Testis (tissue), 3 donors: ENCODE measurements around the gene KAT14. TPM values are rescaled to one million over a fixed set of nuclear protein-coding genes. Genes with fewer than 3 reads are reported as not detected.
A peak's percentile ranks its signal among the peaks of the same experiment; 100 is the strongest.
"Not testable (repeated sequence)": the region's sequence is repeated elsewhere in the genome, so short reads cannot be mapped to it uniquely, and the experiment has no call there.

Experiments
- DNase-seq: peaks from one replicate; pipeline ENCODE4 v3.0.0-alpha.2; 2019
- H3K27ac ChIP-seq, 2 donors: fragments of 200-600 bp; sonication (generic); one replicate each; pipeline ENCODE4 v1.5.1; 2019
- H3K27me3 ChIP-seq: fragments of 200-600 bp; sonication (generic); one replicate; pipeline ENCODE4 v1.5.1; 2019
- H3K36me3 ChIP-seq: fragments of 200-600 bp; sonication (generic); one replicate; pipeline ENCODE4 v1.5.1; 2017; ENCODE audit warnings: low read depth; ENCODE audit errors: missing control alignments
- H3K4me1 ChIP-seq: fragments of 200-600 bp; sonication (generic); one replicate; pipeline ENCODE4 v1.5.1; 2019
- H3K4me3 ChIP-seq, 2 donors: fragments of 200-600 bp; sonication (generic); one replicate each; pipeline ENCODE4 v1.5.1; 2017 to 2019
- H3K9me3 ChIP-seq: fragments of 200-600 bp; sonication (generic); one replicate; pipeline ENCODE4 v1.5.1; 2017
- CTCF ChIP-seq, 3 experiments: fragments of 450-650 bp in 2 of 3; fragments of 200-600 bp in 1 of 3; sonication (generic) in 1 of 3; IDR thresholded peaks; one replicate each; pipeline ENCODE4 v1.5.1; 2016 to 2019; ENCODE audit warnings: antibody characterized with exemption in 3 of 3, mild to moderate bottlenecking in 2 of 3, moderate library complexity in 1 of 3
- POLR2A ChIP-seq: fragments of 450-650 bp; IDR thresholded peaks from one replicate; pipeline ENCODE4 v1.6.1; 2017; ENCODE audit warnings: antibody characterized with exemption, mild to moderate bottlenecking, moderate library complexity
- whole genome bisulfite sequencing, 2 donors: methylation state at CpG; one replicate each; pipeline ENCODE4 v1.1.5; 2018; 5-methylcytosine and 5-hydroxymethylcytosine counted together
- intact Hi-C: fragments of 100-400 bp; cut with DNase I; formaldehyde crosslinking; loops from one replicate; pipeline ENCODE4 v1.15.1; 2023; ENCODE audit warnings: low total_unique reads
- polyA plus RNA-seq: library from polyadenylated mRNA; stranded (reverse); fragments of 350-450 nt; fragmentation: Illumina TruSeq; extraction: RNeasy Lipid Tissue Mini Kit (QIAGEN cat#74804); gene quantifications from one replicate; pipeline ENCODE4 v1.2.3, GENCODE V29; 2014; ENCODE audit warnings: low read depth, low replicate concordance; ENCODE audit not compliant: insufficient read depth
- total RNA-seq, 2 donors: library from RNA; depleted of rRNA; stranded (reverse); fragments of >200 nt; gene quantifications; one replicate each; pipeline ENCODE4 v1.2.3, GENCODE V29; 2016

The KAT14 gene
- total and polyA plus RNA-seq, 3 donors from 2014 or later, result 19.8 to 24.2 (median 22.3) TPM

- no peak overlapping the region for H3K27ac ChIP-seq
- H3K36me3 ChIP-seq, result no peaks in the 10 kb centered on the region
- TF ChIP-seq CTCF (IDR thresholded peaks at IDR 0.05) (no peak), POLR2A (no peak)
- no peaks in the 10 kb centered on the region for H3K9me3 ChIP-seq
- H3K4me3 ChIP-seq, result no peak overlapping the region
- H3K27me3 ChIP-seq, result no peaks in the 10 kb centered on the region
- no peaks in the 10 kb centered on the region for H3K4me1 ChIP-seq
- intact Hi-C loops, result no loop called here
- 59 to 63% methylated on average over 7 of the region's 7 CpGs for WGBS, 2 donors
- no peak for DNase-seq
These were observed 46.0 kb upstream of the KAT14 start for GRCh38 chr20:18091623-18092022.

DNA sequence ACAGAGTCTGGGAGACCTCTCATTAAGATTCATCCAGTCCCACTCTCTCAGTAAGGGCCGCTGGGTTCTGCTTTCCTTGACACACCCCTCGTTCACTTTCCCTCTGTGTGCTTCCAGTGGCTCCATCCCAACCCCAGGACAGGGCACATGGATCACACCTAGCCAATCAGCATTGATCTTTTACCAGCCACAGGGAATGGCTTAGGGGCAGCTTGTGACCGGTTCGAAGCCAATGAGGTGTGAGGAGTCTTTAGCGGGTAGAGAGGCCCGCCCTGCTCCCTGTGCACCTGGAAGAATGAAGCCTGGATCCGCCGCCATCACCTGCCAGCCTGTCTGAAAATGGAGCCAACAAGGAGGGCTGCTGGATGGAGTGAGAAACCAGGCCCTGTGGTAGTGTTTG is 44.8 kb upstream of the KAT14 start:
- intact Hi-C loops, result no loop called here

GRCh38 chr20:18093388-18093787 is 44.3 kb upstream of the KAT14 start:
- H3K9me3 ChIP-seq, result no peaks in the 10 kb centered on the region
- TF ChIP-seq CTCF (IDR thresholded peaks at IDR 0.05) (no peak), POLR2A (no peak)
- no peak overlapping the region for H3K27ac ChIP-seq
- intact Hi-C loops, result no loop called here
- H3K4me3 ChIP-seq, result no peak overlapping the region
- H3K4me1 ChIP-seq, result no peaks in the 10 kb centered on the region
- no peaks in the 10 kb centered on the region for H3K27me3 ChIP-seq
- no peak for DNase-seq
- H3K36me3 ChIP-seq, result no peaks in the 10 kb centered on the region
- whole genome bisulfite sequencing, 2 donors, result 72 to 73% methylated on average over 10 of the region's 10 CpGs

More for the DNA sequence above, 44.8 kb upstream of the KAT14 start:
- H3K36me3 ChIP-seq, result no peaks in the 10 kb centered on the region
- H3K4me3 ChIP-seq, result no peak overlapping the region
- 40 to 72% methylated on average over 4 to 8 of the region's 8 CpGs for WGBS, 2 donors
- DNase-seq, result peak; percentile 18
- TF ChIP-seq CTCF (IDR thresholded peaks at IDR 0.05), result no peak
- TF ChIP-seq POLR2A, result no peak
- no peaks in the 10 kb centered on the region for H3K4me1 ChIP-seq
- H3K27ac ChIP-seq, result no peak overlapping the region
- no peaks in the 10 kb centered on the region for H3K27me3 ChIP-seq
- no peaks in the 10 kb centered on the region for H3K9me3 ChIP-seq

- intact Hi-C loops, result no loop called here
- WGBS, 2 donors, result 57 to 67% methylated on average over 5 of the region's 5 CpGs
- Histone ChIP-seq H3K27me3 (no peaks in the 10 kb centered on the region), H3K36me3 (no peaks in the 10 kb centered on the region), H3K9me3 (no peaks in the 10 kb centered on the region), H3K27ac (no peak overlapping the region), H3K4me1 (no peaks in the 10 kb centered on the region), H3K4me3 (no peak overlapping the region)
- TF ChIP-seq POLR2A (no peak), CTCF (IDR thresholded peaks at IDR 0.05) (no peak)
- DNase-seq, result no peak
These were observed 43.5 kb upstream of the KAT14 start for GRCh38 chr20:18094191-18094590.

DNA sequence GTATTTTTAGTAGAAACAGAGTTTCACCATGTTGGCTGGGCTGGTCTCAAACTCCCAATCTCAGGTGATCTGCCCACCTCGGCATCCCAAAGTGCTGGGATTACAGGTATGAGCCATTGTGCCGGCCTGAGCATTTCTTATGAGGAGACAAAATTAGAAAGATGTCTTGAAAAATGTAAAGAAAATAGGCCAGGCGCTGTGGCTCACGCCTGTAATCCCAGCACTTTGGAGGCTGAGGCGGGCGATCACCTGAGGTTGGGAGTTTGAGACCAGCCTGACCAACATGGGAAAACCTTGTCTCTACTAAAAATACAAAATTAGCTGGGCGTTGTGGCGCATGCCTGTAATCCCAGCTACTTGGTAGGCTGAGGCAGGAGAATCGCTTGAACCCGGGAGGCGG is 37.1 kb upstream of the KAT14 start:
- H3K4me3 ChIP-seq, DNase-seq, H3K27me3 ChIP-seq, intact Hi-C loops, H3K36me3 ChIP-seq, H3K27ac ChIP-seq, H3K9me3 ChIP-seq, H3K4me1 ChIP-seq: not testable (repeated sequence)
- 91 to 94% methylated on average over 11 of the region's 11 CpGs for WGBS, 2 donors
